NCI-H1105 treated with DMSO at 0.1 percent for 48 hours (cell line): Measurements from ENCODE around the gene RPL29.
"Not testable (repeated sequence)": the region's sequence is repeated elsewhere in the genome, so short reads cannot be mapped to it uniquely, and the experiment has no call there.

Experiments used
- DNase-seq: peaks from one replicate; lab custom pipeline; 2025; lab: John Stamatoyannopoulos, UW

Gene RPL29

DNA sequence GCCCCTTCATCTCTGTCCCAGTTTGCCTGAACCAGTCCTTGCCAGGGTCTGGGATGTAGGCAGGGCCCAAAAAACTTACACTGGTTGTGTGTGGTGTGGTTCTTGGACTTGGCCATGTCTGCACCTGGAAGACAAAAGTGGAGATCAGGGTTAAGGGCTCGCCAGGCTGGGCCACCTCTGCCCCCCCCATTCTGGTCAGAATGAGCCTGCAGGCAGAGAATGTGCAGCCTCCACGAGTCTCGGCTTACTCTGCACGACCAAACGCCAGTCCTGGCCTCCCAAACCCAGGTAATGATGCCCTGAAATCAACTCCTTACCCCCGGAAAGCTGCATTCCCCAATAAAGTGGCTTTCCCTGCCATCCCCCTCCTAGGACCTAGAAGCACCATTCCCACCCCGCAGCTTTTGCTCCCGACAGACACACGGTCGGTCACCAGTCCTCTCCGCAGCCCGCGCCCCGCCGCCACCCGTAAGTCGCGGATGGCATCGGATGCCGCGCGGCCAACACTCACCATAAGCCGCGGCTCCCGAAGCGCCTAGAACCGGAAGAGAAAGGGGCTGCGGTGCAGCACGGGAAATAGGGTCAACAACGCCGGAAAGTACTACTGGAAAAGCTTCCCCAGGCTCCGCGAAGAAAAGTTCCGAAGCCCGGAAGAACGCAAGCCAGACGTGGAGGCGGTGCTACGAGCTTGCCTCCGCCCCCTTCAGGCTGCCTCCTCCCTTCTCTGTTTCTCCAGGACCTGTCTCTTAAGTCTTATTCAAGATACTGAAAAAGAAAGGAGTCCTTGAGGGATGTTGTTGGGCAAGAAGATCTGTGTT lies at the start of gene RPL29:
TSS of gene RPL29 (minus strand) at position 550 of the 818 bp plus-strand sequence. CDS start at position 116, 434 bp downstream.
- peak; percentile 80 for DNase-seq

DNA sequence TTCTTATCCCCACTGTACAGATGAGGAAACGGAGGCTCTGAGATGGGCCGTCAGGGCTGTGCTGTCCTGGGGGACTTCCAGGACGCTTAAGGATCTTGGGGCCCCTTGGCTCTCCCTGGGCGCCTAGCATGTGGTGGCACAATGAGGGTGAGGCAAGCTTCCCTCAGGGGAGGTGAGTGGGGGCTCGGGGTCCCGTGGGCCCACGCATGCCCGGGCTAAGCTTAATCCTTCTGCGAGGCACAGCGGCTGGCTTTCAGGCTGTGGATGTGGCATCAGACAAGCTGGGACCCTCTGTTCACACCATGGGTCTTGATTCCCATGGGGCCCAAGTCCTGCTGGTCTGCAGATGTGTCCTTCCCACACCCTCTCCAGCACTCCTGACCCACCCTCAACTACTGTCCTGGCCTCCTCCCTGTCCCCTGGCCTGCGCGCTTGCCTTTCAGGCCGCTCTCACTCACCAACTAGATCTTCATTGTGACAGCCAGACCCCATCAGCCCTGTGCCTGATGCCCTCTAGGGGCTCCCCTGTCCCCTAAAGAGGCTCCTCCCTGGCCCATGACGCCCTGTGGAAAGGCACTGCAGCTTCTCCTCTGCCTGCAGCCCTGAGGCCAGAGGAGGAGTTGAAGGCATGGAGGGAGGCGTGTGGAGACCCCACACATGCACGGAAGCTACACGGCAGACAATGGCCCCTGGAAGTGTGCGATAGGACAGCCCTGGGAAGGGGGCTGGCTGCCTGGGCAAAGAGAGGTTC lies 49.3 kb upstream of the RPL29 start:
- no peak for DNase-seq

DNA sequence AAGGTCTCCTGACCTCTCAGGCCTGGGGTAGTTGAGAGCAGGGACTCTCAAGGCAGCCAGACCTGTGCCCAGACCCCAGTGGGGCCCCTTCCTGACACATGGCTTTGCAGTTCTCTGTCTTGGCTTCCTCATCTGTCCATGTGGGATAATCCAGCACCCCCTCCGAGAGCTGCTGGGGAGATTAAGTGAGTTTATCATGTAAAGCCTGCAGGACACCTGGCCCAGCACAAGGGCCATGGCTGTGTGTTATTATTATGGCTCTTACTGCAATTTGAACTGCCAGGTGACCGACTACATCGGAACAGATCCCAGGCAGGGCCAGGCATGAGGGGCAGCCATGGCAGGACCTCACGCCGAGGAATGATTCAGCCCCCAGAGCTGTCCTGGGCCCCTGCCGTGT lies 48.1 kb upstream of the RPL29 start:
- DNase-seq = no peak

DNA sequence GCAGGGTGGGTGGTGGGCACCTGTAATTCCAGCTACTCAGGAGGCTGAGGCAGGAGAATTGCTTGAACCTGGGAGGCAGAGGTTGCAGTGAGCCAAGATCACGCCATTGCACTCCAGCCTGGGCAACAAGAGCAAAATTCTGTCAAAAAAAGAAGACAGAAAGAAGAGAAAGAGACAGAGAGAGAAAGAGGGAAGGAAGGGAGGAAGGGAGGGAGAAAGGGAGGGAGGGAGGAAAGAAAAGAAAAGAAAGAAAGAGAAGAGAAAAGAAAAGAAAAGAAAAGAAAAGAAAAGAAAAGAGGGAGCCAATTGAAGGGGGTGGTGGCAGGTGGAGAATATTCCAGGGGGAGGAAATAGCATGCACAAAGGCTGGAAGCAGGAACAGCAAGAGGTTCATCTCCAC lies 47.3 kb upstream of the RPL29 start:
- DNase-seq = not testable (repeated sequence)

DNA sequence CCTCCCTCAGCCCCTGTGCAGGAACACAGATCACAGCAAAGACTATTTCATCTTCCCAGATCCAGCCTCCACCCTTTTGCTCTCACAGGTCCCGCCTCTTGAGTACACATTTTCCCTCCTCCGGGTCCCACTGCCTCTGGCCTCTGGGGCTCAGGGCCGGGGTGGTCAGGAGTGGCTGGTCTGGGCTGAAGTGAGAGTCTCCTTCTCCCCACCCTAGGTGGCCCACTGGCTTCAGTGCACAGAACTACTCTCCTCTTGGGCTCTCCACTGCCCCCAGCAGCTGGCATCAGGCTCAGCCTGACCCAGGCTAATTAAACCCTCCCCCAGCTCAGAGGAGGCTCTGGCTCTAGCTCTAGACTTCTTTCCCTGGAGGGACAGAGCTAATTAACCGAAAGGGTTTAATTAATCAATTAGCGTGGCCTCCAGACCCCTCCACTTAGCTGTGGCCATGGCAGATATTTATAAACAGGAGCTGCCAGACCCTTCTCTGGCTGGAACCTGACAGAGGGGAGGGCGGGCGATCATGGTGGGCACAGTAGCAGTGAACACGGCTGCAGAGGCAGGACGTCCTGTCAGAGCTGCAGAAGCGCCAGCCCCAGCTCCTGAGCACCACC lies 45.5 kb upstream of the RPL29 start:
- DNase-seq = no peak

DNA sequence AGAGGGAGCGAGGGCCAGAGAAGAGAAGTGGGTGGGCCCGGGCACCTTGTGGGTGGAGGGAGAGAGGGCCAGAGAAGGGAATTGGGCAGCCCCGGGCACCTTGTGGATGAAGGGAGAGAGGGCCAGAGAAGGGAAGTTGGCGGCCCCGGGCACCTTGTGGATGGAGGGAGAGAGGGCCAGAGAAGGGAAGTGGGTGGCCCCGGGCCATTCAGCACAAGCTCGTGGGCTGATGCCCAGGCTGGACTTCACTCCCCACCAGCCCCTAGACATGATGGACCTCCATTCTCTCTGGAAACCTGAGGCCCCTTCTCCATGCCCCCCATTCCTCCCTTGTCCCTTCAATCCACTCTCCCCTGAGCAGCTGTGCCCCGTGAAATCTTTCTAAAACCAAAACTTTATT lies 44.9 kb upstream of the RPL29 start:
- DNase-seq = no peak

DNA sequence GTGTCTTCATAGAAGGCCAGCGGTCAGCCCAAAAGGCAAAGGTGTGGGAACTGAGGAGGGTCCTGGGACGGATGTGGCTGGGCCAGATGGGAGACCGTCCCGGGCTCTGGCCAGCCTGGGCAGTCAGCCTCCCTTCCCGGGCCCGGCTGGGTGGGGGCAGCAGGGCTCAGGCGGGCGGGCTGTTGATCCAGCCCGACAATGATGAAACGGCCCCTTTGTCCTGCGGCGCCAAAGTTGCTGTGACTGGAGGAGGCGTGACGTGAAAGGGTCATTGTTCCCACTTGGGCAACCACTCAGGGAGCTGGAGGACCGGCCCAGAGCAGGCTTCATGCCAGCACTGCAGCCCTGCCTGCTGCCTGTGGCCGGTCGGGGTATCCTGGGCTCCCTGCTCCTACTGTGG lies 44.2 kb upstream of the RPL29 start:
- no peak for DNase-seq

DNA sequence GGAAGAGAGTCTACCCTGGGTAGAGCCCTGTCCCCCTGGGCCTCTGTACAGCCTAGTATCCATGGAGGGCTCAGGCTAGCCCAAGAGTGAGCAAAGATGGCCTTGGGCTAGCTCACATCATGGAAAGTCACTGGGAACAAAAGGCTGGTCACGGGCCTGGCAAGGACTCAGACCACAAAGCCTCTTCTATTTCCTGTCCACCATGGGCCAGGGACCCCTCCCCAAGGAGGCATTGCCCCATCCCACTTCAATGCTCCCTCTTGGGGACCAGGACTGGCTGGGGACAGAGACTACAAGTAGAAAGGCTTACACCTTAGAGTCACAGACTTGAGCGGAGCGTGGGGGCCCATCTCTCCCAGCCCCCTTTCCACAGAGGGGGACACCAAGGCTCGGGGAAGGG lies 43.7 kb upstream of the RPL29 start:
- DNase-seq = no peak

DNA sequence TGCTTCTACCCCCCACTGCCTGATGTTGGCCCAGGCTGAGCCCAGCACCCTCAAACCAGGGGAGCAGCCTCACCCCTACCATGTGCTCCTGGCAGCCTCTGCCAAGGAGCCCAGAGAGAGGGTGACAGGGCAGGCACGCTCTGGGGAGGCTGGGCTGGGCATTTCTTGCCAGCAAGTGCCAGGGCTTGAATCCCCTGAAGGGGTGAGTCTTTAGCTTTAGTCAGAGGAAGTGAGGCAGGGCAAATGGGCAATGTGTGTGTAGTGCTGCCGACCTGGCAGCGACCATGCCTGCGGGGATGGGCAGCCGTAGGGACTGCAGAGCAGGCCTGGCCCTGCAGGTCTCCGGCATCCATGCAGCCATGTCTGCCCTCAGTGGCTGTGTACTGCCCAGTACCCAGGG lies 42.5 kb upstream of the RPL29 start:
- no peak for DNase-seq

DNA sequence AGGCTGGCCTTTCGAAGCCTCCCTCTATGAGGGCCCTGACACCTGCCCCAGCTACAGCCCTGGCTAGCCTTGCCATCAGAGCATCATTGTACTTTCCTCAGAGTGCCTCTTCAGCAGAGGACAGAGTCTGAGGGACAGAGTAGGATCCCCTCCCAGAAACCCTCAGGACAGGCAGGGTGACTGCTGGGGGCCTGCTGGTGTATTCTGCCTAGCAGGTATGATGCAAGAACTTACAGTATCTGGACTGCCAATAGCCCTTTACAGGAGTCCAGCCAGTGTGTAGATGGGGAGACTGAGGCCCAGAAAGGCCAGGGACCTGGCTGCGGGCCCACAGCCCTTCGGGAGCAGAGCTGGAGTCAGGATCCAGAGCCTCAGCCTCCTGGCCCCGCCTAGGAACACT lies 41.6 kb upstream of the RPL29 start:
- no peak for DNase-seq

DNA sequence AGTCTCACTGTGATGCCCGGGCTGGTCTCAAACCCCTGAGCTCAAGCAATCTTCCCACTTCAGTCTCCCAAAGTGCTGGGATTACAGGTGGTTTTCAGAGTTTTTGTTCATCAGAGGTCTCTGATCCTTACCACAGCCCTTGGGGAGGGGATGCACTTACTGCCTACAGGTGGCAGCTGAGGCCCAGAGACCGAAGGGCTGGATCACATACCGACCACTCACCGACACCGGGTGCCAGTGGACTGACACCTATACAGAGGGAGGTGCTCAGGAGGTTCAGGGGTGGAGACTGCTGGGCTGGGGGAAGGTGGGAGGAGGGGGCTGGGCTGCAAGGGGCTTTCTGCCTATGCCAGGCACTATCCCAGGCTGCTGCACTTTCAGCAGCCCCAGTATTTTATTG lies 41.1 kb upstream of the RPL29 start:
- no peak for DNase-seq

DNA sequence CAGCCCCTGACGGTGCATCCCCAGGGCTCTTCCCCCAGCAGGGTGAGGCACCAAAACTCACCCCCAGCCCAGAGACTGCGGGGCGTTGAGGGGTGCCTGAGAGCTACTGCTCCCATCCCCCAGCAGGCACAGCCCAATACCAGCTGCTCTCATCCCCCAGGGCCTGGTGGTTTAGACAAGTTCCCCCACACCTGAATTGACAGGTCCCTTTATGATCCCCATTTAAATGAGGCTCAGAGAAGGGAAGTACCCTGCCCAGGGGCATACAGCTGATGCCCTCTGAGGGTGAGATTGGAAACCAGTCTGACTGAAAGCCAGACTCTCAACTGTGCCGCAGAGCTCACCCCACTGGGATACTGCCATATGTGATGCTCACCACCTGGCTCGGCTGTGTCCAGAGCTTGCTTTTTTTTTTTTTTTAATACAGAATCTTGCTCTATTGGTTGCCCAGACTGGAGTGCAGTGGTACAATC lies 40.6 kb upstream of the RPL29 start:
- no peak for DNase-seq

DNA sequence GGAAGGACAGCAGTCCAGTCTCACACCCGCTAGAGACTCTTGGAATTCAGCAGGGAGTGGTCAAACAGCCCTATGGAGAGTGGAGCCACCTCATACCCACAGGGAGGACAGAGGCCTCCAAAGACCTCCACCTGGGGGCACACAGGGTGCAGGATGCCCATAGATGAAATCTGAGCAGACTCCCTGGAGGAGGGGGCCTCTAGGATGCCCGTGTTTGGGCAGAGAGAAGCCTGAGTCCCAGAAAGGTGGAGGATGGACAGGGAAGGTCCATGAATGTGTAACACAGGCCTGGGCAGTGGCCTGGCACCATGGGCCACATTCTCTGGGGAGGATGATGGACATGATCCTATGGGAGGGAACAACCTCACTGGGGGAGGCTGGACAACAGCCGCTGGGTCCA lies 39.0 kb upstream of the RPL29 start:
- no peak for DNase-seq

DNA sequence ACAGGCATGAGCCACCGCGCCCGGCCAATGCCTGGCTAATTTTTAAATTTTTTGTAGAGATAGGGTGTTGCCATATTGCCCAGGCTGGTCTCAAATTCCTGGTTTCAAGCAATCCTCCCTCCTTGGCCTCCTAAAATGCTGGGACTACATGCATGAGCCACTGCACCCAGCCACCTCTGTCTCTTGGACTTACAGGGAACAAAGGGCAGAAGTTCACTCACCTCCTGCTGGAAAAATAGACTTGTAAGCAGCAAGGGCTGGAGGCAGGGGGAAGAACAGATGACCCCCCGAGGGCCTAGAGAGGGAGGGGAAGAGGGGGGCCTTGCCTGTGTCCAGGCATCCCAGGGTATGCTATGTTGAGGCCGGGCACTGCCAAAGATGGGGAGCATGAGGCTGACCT lies 38.5 kb upstream of the RPL29 start:
- DNase-seq = no peak

DNA sequence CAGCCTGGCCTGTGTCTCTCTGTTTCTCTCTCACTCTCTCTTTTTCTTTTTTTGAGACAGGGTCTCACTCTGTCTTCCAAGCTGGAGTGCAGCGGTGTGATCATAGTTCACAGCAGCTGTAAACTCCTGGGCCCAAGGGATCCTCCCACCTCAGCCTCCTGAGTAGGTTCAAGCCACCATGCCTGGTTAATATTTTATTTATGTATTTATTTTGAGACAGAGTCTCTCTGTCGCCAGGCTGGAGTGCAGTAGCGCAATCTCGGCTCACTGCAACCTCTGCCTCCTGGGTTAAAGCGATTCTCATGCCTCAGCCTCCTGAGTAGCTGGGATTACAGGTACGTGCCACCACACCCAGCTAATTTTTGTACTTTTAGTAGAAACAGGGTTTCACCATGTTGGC lies 38.1 kb upstream of the RPL29 start:
- not testable (repeated sequence) for DNase-seq

DNA sequence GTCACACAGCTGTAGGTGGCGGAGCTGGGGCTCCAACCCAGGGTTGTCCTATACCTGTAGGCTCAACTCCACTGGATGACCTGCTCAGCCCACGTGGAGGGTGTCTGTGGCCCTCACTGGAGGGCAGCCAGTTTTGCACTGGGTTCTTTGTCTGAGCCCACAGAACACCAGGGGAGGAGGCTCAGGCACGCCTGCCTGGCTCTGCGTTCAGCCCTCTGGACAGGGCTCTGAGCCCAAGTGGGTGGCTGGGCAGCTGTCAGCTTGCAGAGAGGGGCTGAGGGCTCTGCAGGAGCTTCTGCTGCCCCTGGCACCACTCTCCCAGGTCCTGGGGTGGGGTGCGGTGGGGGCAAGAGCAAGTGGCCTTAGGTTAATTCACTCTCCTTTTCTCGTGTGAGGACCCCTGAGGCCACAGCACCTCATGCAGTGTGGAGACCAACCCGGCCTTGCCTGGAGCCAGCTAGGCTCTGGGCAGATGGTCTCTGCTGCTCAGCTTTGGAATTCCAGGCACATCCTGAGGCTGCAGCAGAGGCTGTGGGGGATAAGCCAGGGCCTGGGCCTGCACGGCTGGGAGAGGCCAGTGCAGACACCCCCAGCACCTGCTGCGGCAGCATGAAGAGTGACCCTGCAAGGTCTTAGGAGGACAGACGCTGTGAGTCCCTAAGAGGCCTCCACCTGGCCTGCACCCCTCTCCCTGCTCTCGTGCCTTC lies 37.2 kb upstream of the RPL29 start:
- no peak for DNase-seq

DNA sequence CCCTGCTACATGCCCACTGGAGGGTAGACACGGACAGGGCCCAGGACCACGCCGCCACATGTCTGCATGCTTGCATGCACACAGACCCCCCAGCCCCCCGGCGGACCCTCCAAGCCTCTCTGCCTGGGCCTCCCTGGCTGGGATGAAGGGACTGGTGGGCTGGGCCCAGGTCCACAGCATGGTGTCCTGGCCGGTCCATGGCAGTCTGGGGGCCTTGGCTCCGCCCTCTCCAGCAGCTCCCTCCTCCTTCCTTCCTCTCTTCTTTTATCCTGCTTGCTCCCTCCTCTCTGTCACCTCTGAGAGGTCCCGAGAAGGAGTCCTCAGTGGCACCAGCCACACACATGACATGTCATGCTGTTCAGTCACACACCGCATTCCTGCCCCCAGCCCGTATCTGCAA lies 36.2 kb upstream of the RPL29 start:
- no peak for DNase-seq

DNA sequence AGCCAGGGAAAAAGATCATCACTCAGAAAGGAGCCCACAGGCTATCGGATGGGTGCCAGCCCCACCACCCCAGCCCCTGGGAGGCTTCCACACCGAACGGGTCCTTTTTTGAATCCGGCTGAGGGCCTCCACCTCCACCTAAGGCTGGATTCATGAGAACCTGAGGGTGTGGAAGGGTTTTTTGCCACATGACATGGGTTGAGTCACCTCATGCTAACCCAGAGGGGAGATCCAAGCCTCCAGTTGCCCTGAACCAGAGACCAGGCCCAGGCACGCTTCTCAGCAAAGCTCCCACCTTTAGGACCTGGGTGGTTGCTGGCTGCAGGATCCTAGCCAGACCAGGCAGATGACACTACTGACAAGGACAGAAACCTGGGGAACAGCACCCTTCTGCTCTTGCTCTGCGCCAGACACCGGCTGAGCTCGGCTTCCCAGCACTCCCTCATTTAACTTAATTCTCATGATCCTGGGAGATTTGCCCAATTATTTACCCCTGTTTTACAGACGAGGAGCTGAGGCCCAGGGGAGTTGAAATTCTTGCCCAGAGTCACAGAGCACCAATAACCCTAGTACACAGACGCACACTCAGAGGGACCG lies 35.1 kb upstream of the RPL29 start:
- DNase-seq = no peak

DNA sequence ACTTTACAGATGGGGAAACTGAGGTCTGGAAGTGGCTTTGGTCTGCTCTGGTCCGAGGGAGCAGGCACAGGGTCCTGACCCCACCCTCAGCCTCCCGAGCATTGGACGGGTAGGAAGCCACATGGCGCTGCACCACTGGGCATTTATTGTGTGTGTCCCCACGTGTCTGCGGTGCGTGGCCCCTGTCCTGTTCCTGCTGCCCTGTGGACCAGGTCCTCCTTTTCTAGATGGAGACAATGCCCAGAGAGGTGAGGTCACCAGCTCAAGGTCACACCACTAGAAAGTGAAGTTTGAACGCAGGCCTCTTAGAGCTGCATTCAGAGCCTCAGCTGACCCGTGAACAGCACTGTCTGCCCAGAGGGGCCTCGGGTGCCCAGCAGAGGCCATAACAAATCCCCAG lies 33.8 kb upstream of the RPL29 start:
- DNase-seq = no peak

DNA sequence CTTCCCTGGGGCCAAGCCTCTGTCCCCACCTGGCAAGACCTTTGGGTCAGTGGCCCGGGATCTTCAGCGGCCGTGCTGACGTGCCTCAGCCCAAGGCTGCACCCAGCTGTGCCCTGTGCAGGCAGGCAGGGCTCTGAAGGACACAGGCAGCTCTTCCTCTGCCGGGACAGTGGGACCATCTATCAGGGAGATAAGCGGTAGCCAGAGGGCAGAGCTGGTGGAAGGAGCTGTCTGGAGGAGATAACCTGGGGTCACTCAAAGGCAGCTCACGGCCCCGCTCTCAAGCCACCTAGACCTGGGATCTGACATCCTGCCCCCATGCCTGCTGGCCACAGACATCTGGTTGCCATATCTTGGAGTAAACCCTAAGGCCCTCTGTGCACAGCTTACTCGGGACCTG lies 33.4 kb upstream of the RPL29 start:
- DNase-seq = no peak

DNA sequence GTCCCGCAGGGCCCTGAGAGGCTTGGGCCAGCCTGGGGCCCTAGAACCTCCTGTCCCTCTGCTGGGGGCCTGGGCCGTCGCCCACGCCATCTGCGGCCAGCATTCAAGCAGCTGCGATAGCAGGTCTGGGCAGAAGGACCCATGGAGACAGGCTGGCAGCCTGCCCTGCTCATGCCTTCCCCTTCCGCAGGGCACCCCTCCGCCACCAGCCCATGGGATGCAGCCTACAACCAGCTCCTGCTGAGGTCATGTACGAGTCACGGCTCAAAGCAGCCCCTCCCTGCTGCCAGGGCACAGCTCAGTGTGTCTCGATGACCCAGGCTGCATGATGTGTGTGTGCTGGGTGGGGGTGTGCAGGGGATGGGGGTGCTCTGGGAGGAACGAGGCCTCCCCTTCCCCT lies 32.9 kb upstream of the RPL29 start:
- no peak for DNase-seq

DNA sequence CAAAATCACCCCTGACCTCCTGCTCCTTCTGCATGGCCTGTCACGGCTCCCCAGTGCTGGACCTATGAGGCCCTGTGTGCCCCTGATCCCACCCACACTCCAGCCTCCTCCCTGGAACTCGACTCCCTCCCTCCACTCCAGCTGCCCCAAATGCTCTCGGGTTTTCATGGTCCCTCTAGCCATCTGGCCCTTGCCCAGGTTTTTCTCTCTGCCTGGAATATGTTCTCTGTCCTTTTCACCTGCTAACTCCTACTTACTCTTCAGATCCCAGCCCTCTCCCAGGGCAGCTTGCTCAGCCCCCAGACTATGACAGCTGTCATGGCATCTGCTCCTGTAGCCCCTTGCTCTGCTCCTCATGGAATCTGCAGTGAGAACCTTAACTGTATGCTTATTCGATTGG lies 30.3 kb upstream of the RPL29 start:
- no peak for DNase-seq
